ENCODE data around the gene PPM1N. TPM values are rescaled to one million over a fixed set of nuclear protein-coding genes. Genes with fewer than 3 reads are reported as not detected.

Gene PPM1N
- total RNA-seq, 1 donor from 2014 or later: 0.67 TPM

- Histone ChIP-seq H3K9me3 (no peaks in the 10 kb centered on the region), H3K4me1 (peaks cover 28% of the 10 kb centered on the region), H3K36me3 (no peaks in the 10 kb centered on the region), H3K4me3 (peak overlapping the region; percentile 81), H3K27me3 (peaks cover under 1% of the 10 kb centered on the region), H3K27ac (peak overlapping the region; percentile 99)
- DNase-seq (peak; percentile 68), ATAC-seq (no peak)
- TF ChIP-seq CTCF (IDR thresholded peaks at IDR 0.05): no peak
- intact Hi-C loops (cut with DNase I): no loop called here
Measured at GRCh38 chr19:45468159-45468651, 30.0 kb upstream of the PPM1N start.

- Histone ChIP-seq H3K36me3 (no peaks in the 10 kb centered on the region), H3K9me3 (no peaks in the 10 kb centered on the region), H3K4me1 (peaks cover 28% of the 10 kb centered on the region), H3K27me3 (peaks cover 6% of the 10 kb centered on the region), H3K4me3 (peak overlapping the region; percentile 81), H3K27ac (peak overlapping the region; percentile 99)
- DNase-seq (no peak), ATAC-seq (peak; percentile 3)
- intact Hi-C loops (cut with DNase I): no loop called here
- no peak for TF ChIP-seq CTCF (IDR thresholded peaks at IDR 0.05)
Measured at GRCh38 chr19:45468803-45469131, 29.5 kb upstream of the PPM1N start.

- TF ChIP-seq CTCF (IDR thresholded peaks at IDR 0.05): no peak
- Histone ChIP-seq H3K27ac (peak overlapping the region; percentile 99), H3K36me3 (no peaks in the 10 kb centered on the region), H3K4me3 (peak overlapping the region; percentile 81), H3K9me3 (no peaks in the 10 kb centered on the region), H3K4me1 (peaks cover 28% of the 10 kb centered on the region), H3K27me3 (peaks cover 9% of the 10 kb centered on the region)
- ATAC-seq: peak; percentile 94
- peak; percentile 97 for DNase-seq
- intact Hi-C loops (cut with DNase I): no loop called here
Measured at GRCh38 chr19:45469132-45469944, 28.9 kb upstream of the PPM1N start.

GRCh38 chr19:45469945-45470761 lies 28.1 kb upstream of the PPM1N start:
- DNase-seq (no peak), ATAC-seq (no peak)
- TF ChIP-seq CTCF (IDR thresholded peaks at IDR 0.05): no peak
- H3K4me3 ChIP-seq: peak overlapping the region; percentile 81
- peak overlapping the region; percentile 99 for H3K27ac ChIP-seq
- H3K4me1 ChIP-seq: peaks cover 28% of the 10 kb centered on the region
- H3K9me3 ChIP-seq: no peaks in the 10 kb centered on the region
- peaks cover 9% of the 10 kb centered on the region for H3K27me3 ChIP-seq
- intact Hi-C loops (cut with DNase I): no loop called here
- H3K36me3 ChIP-seq: no peaks in the 10 kb centered on the region

- H3K36me3 ChIP-seq: no peaks in the 10 kb centered on the region
- TF ChIP-seq CTCF (IDR thresholded peaks at IDR 0.05): no peak
- peak; percentile 69 for DNase-seq
- ATAC-seq: no peak
- H3K27me3 ChIP-seq: peaks cover 9% of the 10 kb centered on the region
- H3K4me1 ChIP-seq: peaks cover 28% of the 10 kb centered on the region
- no peak overlapping the region for H3K4me3 ChIP-seq
- no peaks in the 10 kb centered on the region for H3K9me3 ChIP-seq
- no peak overlapping the region for H3K27ac ChIP-seq
- intact Hi-C loops (cut with DNase I): no loop called here
Measured at GRCh38 chr19:45470762-45471081, 27.5 kb upstream of the PPM1N start.

Measured in upper lobe of right lung (tissue), 1 donor.